HT-29 (cell line): ENCODE results near the gene HIRA. TPM values are rescaled to one million over a fixed set of nuclear protein-coding genes. Genes with fewer than 3 reads are reported as not detected.

Source experiments
- DNase-seq: peaks from one replicate; pipeline ENCODE4 v3.0.0-alpha.2; 2015; ENCODE audit warnings: low spot score
- total RNA-seq: library from RNA; depleted of rRNA; stranded (reverse); fragments of >200 nt; shearing (Covaris generic); gene quantifications from 2 replicates; pipeline ENCODE4 v1.2.3, GENCODE V29; 2014

HIRA gene
- total RNA-seq, 1 experiment from 2014 or later = 65.1 TPM

DNA sequence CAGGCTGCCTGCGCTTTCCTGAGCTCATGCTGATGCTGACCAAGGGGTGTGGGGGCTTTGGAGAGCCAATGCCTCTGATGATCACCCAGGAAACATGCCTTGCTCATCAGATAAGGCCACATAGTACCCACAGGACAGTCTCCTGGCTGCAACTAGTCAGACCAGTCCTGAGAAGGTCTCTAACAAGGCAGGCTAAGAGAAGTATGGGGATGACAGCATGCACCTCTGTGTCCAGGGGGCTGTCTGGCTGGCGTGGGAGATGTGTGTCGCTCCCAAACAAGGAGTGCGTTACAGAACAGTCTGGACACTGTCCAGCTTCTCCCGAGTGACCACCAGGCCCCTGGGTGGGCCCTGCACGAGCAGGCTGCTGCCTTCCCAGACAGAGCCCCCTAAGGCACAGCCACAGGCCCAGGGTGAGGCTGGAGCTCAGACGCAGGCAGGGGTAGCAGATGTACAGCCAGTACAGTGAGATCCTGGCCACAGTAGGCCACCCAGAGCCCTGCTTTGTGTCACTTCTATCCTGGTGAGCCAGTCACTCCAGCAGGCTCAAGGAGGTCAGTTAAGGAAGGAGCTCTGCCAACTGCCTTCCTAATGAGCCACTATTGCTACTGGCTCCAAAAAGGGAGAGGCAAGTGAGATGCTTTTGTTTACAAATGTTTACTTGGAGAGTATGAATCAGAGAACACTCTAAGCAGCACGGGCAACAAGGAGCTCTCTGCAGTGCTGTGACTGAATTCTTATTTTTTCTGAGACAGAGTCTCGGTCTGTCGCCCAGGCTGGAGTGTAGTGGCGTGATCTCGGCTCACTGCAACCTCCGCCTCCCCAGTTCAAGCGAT lies 74.0 kb downstream of the HIRA start:
- DNase-seq = no peak

DNA sequence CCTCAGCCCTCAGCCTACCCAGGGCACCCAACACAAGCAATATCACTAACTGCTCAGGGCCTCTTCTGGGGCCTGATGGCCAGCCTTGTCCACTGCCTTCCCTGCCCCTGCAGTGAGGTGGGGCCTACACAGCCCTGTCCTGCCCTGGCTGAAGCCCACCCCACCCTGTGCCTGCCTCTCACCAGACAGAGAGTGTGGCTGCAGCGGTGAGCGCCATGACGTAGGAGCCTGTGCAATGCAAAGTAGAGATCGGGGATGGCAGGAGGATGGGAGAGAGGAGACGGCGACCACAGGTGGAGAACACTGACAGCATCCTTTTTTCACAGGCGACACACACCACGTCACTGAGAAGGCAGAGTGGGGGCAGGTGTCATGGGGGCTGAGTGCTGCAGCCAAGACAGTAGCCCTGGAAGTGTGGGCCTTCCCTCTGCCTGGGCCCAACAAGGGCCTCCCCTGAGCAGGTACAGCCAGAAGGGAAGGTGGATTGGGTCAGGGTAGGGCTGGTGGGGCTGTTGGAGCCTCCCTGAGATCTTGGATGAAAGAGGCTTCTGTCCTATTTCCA lies 74.7 kb downstream of the HIRA start:
- no peak for DNase-seq

DNA sequence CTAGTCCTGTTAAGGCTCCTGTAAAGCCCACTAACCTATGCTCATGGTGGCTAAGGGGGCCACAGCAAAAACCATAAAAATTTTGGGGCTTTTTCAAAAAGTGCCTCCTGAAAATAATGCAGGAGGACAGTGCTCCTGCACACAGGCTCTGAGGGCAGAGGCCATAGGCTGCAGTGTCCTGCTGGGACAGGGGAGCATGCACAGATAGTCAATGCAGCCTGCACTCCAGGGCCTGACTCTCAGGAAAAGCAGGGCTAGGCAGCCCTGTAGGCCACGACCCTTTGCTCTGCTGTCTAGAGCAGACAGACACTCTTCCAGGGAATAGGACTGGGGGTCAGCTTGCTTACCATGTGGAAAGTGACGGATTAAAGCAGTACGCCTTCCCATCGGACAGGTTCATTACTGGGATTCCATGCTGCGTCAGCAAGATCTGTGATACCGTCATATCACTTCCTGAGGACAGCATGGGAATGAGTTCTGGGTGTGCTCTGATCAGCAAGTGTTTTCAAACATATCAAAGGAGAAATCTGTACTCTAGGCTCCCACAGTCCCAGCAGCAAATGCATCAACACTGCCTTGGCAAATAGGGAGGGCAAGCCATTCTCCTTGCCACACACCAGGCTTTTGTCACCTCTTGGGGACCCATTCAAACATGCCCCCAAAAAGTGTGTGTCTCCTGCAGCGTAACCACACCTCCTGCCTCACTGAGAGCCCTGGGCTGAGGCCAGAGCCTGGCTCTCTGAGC lies 75.9 kb downstream of the HIRA start:
- no peak for DNase-seq

GRCh38 chr22:19354201-19354600 lies 77.3 kb downstream of the HIRA start:
- DNase-seq = no peak

- DNase-seq = no peak
These were observed 78.0 kb downstream of the HIRA start for GRCh38 chr22:19353363-19354131.

- DNase-seq = no peak
These were observed 78.8 kb downstream of the HIRA start for GRCh38 chr22:19352766-19353165.

DNA sequence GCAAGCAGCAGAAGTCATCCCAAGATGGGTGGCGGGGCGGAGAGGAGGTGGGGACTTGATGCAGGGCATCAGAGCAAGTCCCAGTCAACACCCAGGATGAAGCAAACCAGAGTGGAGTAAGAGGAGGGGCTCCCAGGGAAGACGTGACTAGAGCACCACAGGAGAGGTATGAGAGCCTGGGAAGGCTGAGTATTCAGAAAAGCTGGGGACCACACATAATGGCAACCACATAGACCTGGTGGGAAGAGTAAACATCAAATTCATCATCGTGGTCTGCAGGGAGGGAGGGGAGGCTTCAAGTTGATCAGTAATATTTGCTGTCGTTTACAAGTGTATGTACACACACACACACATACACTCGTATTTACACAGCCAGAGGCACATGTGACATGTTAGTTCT lies 79.3 kb downstream of the HIRA start:
- no peak for DNase-seq

DNA sequence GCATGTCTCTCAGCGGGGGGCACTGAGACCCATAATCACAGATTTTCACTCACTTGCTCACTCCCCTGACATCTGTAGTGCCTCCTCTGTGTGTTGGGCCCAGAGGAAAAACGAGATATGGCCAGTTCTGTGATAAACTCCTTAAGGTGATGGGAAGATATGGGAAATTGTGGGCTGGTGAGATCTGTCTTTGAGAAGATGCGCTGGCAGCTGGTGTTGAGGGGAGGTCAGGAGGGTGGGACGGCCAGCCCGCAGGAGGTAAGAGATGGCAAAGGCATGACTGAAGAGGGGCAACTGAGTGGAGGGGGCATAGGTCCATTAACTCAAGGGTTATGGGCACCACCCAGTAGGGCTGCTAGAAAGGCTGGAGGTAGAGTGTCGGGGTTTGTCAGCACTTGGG lies 79.9 kb downstream of the HIRA start:
- no peak for DNase-seq

DNA sequence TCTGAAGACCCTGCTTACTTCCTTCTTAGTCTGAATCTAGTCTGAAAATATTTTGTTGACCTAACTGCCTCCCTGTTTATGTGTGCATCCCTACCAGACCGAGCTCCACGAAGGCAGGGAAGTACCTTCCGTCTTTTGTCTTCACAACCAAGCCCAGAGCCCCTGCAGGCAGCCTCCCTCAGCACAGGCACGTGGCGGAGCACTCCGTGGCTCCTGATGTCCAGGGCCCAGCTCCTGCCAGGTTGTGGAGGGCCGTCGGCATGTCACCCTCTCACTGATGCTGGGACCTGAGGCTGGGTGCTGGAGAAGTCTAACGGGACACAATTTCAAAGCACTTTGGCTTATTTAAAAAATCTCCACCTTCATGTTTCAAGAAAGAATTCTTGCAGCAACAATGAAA lies 80.6 kb downstream of the HIRA start:
- no peak for DNase-seq

DNA sequence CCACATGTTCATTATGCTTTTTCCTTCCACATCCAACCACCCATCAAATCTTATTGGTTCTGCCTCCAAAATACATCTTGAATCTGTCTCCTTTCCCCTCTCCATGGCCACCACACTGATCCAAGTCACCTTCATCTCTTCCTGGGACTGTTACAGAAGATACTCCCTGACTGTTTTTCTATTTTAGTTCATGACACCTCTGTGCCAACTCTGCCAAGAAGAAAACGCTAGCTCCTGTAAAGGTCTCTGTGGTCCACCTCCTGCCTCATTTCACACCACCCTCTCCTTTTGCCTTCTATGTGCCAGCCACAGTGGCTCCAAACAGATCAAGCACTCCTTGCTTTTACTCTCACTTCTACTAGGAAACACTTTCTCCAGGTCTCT lies 81.1 kb downstream of the HIRA start:
- no peak for DNase-seq

DNA sequence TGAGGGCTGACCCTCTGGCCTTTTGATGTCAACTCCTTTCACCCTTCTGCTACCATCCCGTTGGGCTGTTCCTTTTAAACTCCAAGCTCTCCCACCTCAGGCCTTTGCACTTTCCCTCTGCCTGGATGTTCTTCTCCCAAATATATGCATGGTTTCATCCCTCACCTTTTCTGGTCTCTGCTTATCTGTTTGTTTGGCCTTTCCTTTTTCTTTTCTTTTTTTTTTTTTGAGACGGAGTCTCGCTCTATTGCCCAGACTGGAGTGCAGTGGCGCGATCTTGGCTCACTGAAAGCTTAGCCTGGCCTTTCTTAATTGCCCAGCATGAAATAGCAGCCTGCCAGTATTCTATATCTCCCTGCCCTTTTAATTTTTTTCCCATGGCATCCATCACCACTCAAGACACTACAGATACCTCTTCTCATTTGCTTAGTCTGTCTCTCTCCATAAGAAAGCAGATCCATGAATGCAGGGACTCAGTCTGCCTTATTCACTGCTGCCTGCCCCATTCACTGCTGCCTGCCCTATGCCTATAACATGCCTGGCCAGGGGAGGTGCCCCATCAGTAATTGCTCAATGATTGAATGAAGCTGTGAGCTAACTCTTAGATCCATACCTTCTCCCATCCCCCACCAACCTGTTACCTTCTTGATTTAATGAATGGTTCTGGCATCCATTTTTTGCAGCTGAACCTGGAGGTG lies 81.6 kb downstream of the HIRA start:
- DNase-seq = no peak

- no peak for DNase-seq
These were observed 84.8 kb downstream of the HIRA start for GRCh38 chr22:19346677-19347265.

GRCh38 chr22:19344420-19344819 lies 87.1 kb downstream of the HIRA start:
- DNase-seq = no peak

- DNase-seq = no peak
These were observed 88.1 kb downstream of the HIRA start for GRCh38 chr22:19343470-19343869.

DNA sequence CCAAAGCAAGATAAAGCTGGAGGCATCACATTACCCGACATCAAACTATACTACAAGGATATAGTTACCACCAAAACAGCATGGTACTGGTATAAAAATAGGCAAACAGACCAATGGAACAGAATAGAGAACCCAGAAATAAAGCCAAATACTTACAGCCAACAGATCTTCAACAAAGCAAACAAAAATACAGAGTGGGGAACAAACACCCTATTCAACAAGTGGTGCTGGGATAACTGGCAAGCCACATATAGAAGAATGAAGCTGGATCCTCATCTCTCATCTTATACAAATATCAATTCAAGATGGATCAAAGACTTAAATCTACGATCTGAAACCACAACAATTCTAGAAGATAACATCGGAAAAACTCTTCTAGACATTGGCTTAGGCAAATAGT lies 90.0 kb downstream of the HIRA start:
- no peak for DNase-seq

DNA sequence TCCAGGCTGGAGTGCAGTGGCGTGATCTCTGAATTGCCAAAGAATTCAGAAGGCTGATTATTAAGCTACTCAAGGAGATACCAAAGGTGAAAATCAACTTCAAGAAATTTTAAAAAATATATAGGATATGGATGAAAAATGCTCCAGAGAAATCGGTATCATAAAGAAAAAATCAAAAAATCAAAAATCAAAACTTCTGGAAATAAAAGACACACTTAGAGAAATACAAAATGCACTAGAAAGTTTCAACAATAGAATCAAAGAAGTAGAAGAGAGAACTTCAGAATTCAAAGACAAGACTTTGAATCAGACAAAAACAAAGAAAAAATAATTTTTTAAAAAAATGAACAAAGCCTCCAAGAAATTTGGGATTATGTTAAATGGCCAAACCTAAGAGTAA lies 94.4 kb downstream of the HIRA start:
- DNase-seq = no peak

DNA sequence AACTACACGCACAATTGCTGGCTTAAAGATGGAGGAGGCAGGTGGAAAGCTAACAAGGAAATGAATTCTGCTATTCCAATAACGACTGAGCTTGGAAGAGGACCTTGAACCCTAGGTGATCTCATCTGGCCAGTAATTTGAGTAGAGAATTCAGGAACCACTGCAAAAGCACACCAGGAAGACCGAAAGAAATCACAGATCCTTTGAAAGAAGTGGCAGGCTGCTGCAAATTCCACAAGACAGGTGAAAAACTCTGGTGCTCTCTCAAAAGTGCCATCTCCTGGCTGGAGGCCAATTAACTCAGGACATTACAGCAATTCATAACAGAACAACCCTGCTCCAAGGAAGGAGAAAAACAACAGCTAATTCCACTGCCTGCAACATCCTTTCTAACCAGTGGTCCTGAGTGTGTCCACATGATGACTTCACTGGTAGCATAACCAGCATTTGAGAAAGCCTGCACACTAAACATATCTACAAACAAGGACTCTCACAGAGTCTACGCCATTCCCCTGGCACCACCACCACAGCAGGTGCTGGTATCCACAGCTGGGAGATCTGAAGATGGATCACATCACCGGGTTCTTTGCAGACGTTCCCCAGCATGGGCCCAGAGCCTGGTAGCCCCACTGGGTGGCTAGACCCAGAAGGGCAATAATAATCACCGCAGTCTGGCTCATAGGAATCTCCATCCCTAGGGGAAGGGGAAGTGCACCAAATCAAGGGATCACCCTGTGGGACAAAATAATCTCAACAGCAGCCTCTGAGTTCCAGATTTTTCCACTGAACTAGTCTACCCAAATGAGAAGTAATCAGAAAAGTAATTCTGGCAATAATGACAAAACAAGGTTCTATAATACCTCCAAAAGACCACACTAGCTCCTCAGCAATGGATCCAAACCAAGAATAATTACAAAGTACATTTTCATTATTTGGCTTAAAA lies 95.1 kb downstream of the HIRA start:
- no peak for DNase-seq

GRCh38 chr22:19331975-19332374 lies 99.6 kb downstream of the HIRA start:
- DNase-seq = no peak

DNA sequence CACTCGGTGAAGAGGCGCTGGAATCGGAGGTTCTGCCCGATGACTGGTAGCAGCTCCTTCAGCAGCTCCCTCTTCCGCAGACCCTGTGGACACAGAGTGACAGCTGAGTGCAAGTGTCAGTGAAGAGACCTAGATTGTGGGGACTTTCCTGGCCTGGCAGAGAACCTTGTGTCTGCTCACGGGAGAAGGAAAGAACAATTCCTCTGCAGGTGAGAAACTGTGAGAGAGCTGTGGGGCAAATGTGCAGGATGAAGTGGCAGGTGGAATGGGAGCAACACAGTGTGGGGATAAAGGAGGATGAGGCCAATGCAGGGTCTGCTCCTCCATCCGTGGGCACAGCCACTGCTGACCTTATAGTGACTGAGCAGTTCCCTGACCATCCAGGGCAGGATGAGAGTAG lies 100.1 kb downstream of the HIRA start:
- no peak for DNase-seq

DNA sequence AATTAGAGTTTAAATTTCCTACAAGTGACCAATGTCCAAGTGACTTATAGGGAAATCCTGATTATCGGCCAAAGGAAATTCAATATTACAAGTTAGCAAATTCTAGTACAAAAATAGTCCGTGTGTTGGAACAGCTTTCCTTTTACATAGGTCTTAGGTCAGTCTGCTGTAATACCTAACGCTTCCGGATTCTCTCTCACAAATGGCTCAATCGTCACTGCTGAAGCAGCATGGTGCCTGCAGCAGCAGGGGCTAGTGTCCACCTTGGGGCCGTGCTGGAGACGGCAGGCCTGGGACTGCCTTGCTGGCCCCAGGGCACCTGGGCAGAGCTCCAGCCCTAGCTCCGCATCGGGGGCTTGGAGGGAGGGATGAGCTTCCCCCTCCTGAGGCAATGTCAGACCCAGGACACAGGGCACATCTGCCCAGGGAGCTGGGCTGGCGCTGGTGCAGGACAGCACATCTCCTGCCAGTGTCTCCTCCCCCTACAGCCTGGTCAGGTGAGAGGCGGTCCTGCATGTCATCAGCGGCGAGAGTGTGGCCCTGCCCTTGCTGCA lies 100.6 kb downstream of the HIRA start:
- DNase-seq = no peak
